Peyer's patch (tissue), 4 donors: ENCODE measurements around the gene TNNI3K. TPM values are rescaled to one million over a fixed set of nuclear protein-coding genes. Genes with fewer than 3 reads are reported as not detected.

Source experiments
- DNase-seq, 3 donors: peaks; one replicate each; pipeline ENCODE4 v3.0.0-alpha.2; 2017 to 2019
- H3K27ac ChIP-seq, 4 donors: fragments of 200-600 bp; sonication (generic); one replicate each; pipeline ENCODE4 v1.5.1; 2016 to 2019
- H3K27me3 ChIP-seq, 2 donors: fragments of 200-600 bp; sonication (generic); one replicate each; pipeline ENCODE4 v1.5.1; 2019
- H3K36me3 ChIP-seq, 3 donors: fragments of 200-600 bp; sonication (generic); one replicate each; pipeline ENCODE4 v1.5.1; 2016 to 2019
- H3K4me1 ChIP-seq, 4 donors: fragments of 200-600 bp; sonication (generic); one replicate each; pipeline ENCODE4 v1.5.1; 2016 to 2019
- H3K4me3 ChIP-seq, 4 donors: fragments of 200-600 bp; sonication (generic); 1 replicate in 3 of 4; 2 replicates in 1 of 4; pipeline ENCODE4 v1.5.1; 2016 to 2019; ENCODE audit warnings: mild to moderate bottlenecking in 1 of 4
- H3K9me3 ChIP-seq, 4 donors: fragments of 200-600 bp; sonication (generic); one replicate each; pipeline ENCODE4 v1.5.1; 2016 to 2019; ENCODE audit warnings: mild to moderate bottlenecking in 1 of 4
- CTCF ChIP-seq, 6 experiments: fragments of 450-650 bp in 4 of 6; fragments of 200-600 bp in 2 of 6; sonication (generic) in 1 of 6; IDR thresholded peaks; one replicate each; pipeline ENCODE4 v1.5.1; 2017 to 2019; ENCODE audit warnings: antibody characterized with exemption in 6 of 6, mild to moderate bottlenecking in 3 of 6, moderate library complexity in 1 of 6
- POLR2A ChIP-seq, 2 donors: fragments of 450-650 bp; IDR thresholded peaks; one replicate each; pipeline ENCODE4 v1.5.1; 2017; ENCODE audit warnings: antibody characterized with exemption in 2 of 2, mild to moderate bottlenecking in 2 of 2, moderate library complexity in 2 of 2
- total RNA-seq, 4 donors: library from RNA; depleted of rRNA; stranded (reverse); fragments of >200 nt; gene quantifications; one replicate each; pipeline ENCODE4 v1.1.0, GENCODE V29; 2016

The TNNI3K gene
- total RNA-seq, 4 donors from 2014 or later, result 2.0 TPM; not detected in 3

DNA sequence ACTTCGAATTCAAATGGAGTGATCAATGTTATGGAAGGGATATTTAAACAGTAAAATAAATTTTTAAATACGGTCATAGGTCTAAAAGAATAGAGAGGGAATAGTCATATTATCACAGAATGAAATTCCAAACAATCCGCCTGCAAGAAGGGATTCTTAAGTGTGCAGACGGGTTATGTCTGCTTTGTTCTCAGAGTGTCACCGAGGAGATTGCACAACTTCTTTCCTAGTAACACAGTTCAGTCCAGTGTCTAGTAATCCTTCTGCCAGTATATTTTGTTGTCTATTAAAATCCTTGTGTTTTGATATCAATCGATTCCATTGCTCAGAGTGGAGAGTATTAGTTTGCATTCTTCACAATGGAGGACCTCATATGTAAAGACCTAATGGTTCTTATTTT lies 228.8 kb downstream of the TNNI3K start:
- no peaks in the 10 kb centered on the region for H3K36me3 ChIP-seq
- no peaks in the 10 kb centered on the region for H3K4me1 ChIP-seq
- DNase-seq, result no peak
- H3K4me3 ChIP-seq, result no peak overlapping the region
- no peak overlapping the region for H3K27ac ChIP-seq
- H3K27me3 ChIP-seq, result no peaks in the 10 kb centered on the region
- TF ChIP-seq POLR2A (IDR thresholded peaks at IDR 0.05) (no peak), CTCF (IDR thresholded peaks at IDR 0.05) (no peak)
- no peaks in the 10 kb centered on the region for H3K9me3 ChIP-seq

DNA sequence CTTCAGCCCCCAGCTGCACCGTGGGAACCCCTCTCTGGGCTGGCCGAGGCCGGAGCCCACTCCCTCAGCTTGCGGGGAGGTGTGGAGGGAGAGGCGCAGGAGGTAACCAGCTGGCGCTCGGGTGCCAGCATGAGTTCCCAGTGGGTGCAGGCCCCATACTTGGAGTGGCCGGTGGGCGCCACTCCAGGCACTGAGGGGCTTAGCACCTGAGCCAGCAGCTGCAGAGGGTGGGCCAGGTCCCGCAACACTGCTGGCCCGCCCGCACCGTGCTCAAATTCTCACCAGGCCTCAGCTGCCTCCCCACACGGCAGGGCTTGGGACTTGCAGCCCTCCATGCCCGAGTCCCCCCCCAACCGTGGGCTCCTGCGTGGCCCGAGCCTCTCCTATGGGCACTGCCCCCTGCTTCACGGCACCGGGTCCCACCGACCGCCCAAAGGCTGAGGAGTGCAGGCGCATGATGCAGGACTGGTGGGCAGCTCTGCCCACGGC lies 230.1 kb downstream of the TNNI3K start:
- Histone ChIP-seq H3K27me3 (no peaks in the 10 kb centered on the region), H3K4me3 (no peak overlapping the region), H3K36me3 (no peaks in the 10 kb centered on the region), H3K27ac (no peak overlapping the region), H3K4me1 (no peaks in the 10 kb centered on the region), H3K9me3 (no peaks in the 10 kb centered on the region)
- DNase-seq, result no peak
- no peak for TF ChIP-seq POLR2A (IDR thresholded peaks at IDR 0.05)
- TF ChIP-seq CTCF (IDR thresholded peaks at IDR 0.05), result no peak

DNA sequence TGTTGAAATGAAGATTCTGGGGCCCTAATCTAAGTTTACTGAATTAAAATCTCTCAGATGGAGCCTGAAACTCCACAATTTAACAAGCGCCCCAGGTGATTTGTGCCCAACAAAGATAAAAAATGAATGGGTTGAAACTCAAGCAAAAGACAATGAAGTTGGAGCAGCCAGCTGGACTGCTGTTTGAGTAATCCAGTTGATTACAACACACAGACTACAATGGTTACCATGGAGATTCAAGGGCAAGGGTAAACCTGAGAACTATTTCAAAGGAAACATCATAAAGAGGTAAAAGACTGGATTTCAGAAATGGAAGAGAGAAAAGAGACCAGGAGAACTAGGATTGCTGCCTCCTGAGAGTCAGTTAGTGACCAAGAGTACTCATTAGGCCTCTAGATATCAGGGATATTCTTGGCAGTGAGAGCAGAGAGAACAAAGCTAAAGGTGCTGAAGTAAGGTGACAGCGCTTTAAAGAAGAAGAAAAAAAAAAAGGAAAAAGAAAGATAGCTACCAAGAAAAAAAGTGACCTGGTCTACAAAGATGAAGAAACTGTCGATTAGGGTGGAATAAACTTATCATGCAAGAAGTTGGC lies 232.7 kb downstream of the TNNI3K start:
- no peaks in the 10 kb centered on the region for H3K9me3 ChIP-seq
- TF ChIP-seq POLR2A (IDR thresholded peaks at IDR 0.05) (no peak), CTCF (IDR thresholded peaks at IDR 0.05) (no peak)
- H3K4me3 ChIP-seq, result no peak overlapping the region
- no peak for DNase-seq
- H3K27me3 ChIP-seq, result no peaks in the 10 kb centered on the region
- H3K27ac ChIP-seq, result no peak overlapping the region
- H3K36me3 ChIP-seq, result no peaks in the 10 kb centered on the region
- no peaks in the 10 kb centered on the region for H3K4me1 ChIP-seq

DNA sequence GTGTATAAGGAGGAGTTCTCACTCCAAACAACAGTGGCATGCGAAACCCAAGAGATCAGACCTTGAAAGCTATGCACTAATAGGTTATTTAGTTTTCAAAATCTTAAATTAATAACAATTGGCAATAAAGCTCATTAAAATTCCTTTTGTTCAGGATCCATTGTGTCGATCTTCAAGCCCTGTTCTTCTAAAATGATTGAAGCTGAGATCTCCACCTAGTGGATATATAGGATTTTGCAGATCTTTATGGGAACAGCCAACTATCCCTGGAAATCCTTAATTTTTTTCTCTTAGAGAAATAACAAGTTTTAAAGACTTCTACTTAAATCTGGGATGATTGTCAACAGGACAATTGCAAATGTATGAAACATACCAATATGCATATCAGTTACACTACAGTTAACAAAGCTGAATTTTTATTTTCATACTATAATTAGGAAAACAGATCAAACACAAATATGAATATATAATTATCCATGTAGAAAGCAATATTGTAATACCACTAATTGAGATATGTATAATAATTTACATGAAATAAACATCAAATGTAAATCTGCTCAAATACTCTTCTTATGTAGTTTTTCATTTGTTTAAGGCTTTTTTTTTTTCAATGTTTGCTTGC lies 233.9 kb downstream of the TNNI3K start:
- H3K27me3 ChIP-seq, result no peaks in the 10 kb centered on the region
- DNase-seq, result no peak
- H3K4me1 ChIP-seq, result no peaks in the 10 kb centered on the region
- H3K36me3 ChIP-seq, result no peaks in the 10 kb centered on the region
- TF ChIP-seq CTCF (IDR thresholded peaks at IDR 0.05) (peak in 5 of 6 experiments; percentile 33 to 42 (median 40)), POLR2A (IDR thresholded peaks at IDR 0.05) (no peak)
- no peaks in the 10 kb centered on the region for H3K9me3 ChIP-seq
- H3K4me3 ChIP-seq, result no peak overlapping the region
- no peak overlapping the region for H3K27ac ChIP-seq

- no peaks in the 10 kb centered on the region for H3K27me3 ChIP-seq
- H3K36me3 ChIP-seq, result no peaks in the 10 kb centered on the region
- no peak overlapping the region for H3K4me3 ChIP-seq
- TF ChIP-seq POLR2A (IDR thresholded peaks at IDR 0.05), result no peak
- TF ChIP-seq CTCF (IDR thresholded peaks at IDR 0.05), result no peak
- no peaks in the 10 kb centered on the region for H3K4me1 ChIP-seq
- H3K27ac ChIP-seq, result no peak overlapping the region
- DNase-seq, result no peak
- H3K9me3 ChIP-seq, result no peaks in the 10 kb centered on the region
Observed at GRCh38 chr1:74470251-74470650, 235.1 kb downstream of the TNNI3K start.
